Heart left ventricle (tissue), 16 donors: ENCODE data around the gene MYH15. TPM values are rescaled to one million over a fixed set of nuclear protein-coding genes. Genes with fewer than 3 reads are reported as not detected.

ENCODE experiments used
- ATAC-seq, 4 donors: fragments of 200-7000 bp; cut with Tn5 transposase; one replicate each; pipeline ENCODE4 v1.9.1; 2020 to 2022; ENCODE audit warnings: moderate library complexity in 4 of 4, mild to moderate bottlenecking in 3 of 4, moderate number of reproducible peaks in 1 of 4
- DNase-seq, 5 donors: peaks; one replicate each; pipeline ENCODE4 v3.0.0-alpha.2; 2020
- H3K27ac ChIP-seq, 12 donors: fragments of 200-600 bp; sonication (generic) in 4 of 12; one replicate each; pipeline versions ENCODE4 v1.5.0 to v1.8.0; 2016 to 2022; ENCODE audit warnings: mild to moderate bottlenecking in 2 of 12
- H3K27me3 ChIP-seq, 9 donors: fragments of 200-600 bp; sonication (generic) in 2 of 9; one replicate each; pipeline versions ENCODE4 v1.5.1 to v1.8.0; 2016 to 2022; ENCODE audit warnings: mild to moderate bottlenecking in 3 of 9
- H3K36me3 ChIP-seq, 9 donors: fragments of 200-600 bp; sonication (generic) in 2 of 9; one replicate each; pipeline versions ENCODE4 v1.5.0 to v1.8.0; 2018 to 2022; ENCODE audit warnings: mild to moderate bottlenecking in 2 of 9
- H3K4me1 ChIP-seq, 12 donors: fragments of 200-600 bp; sonication (generic) in 4 of 12; one replicate each; pipeline versions ENCODE4 v1.5.0 to v1.8.0; 2016 to 2022; ENCODE audit warnings: mild to moderate bottlenecking in 3 of 12
- H3K4me3 ChIP-seq, 12 donors: fragments of 200-600 bp; sonication (generic) in 4 of 12; one replicate each; pipeline versions ENCODE4 v1.5.0 to v1.8.0; 2017 to 2022; ENCODE audit warnings: mild to moderate bottlenecking in 9 of 12, moderate library complexity in 4 of 12
- H3K9me3 ChIP-seq, 12 donors: fragments of 200-600 bp; sonication (generic) in 4 of 12; one replicate each; pipeline versions ENCODE4 v1.5.0 to v1.8.0; 2016 to 2022; ENCODE audit warnings: mild to moderate bottlenecking in 1 of 12
- CTCF ChIP-seq, 12 donors: fragments of 200-600 bp; sonication (generic) in 4 of 12; IDR thresholded peaks; one replicate each; pipeline versions ENCODE4 v1.5.0 to v1.8.0; 2018 to 2022; ENCODE audit warnings: antibody characterized with exemption in 12 of 12, mild to moderate bottlenecking in 5 of 12
- POLR2A ChIP-seq, 2 donors: fragments of 450-650 bp; IDR thresholded peaks; one replicate each; pipeline ENCODE4 v1.6.1; 2017; ENCODE audit warnings: antibody characterized with exemption in 2 of 2, mild to moderate bottlenecking in 2 of 2, moderate library complexity in 2 of 2
- whole genome bisulfite sequencing, 4 donors: extraction: QIAGEN DNeasy Blood & Tissue Kit in 2 of 4; methylation state at CpG; one replicate each; pipeline versions ENCODE4 v1.1.5 to v1.1.7; 2013 to 2018; 5-methylcytosine and 5-hydroxymethylcytosine counted together
- intact Hi-C, 10 donors: fragments of 100-400 bp; cut with DNase I; formaldehyde crosslinking; loops; one replicate each; pipeline versions ENCODE4 v1.11.1 to v1.14.2; 2022
- polyA plus RNA-seq, 2 donors: library from polyadenylated mRNA; stranded (reverse); fragments of 200-250 nt; gene quantifications; one replicate each; pipeline ENCODE4 v1.2.3, GENCODE V29; 2013
- total RNA-seq, 9 donors: library from RNA; depleted of rRNA in 2 of 9; stranded (reverse); fragments of >200 nt in 2 of 9; fragmentation: NEBNext Ultra II Directional in 3 of 9; extraction: Animal tissue kit (Norgen Biotek cat#: 25700) in 3 of 9; gene quantifications; one replicate each; pipeline versions ENCODE4 v1.1.0 to v1.2.4, GENCODE V29; 2016 to 2023
- donor health status: ischemic (EF 13 %, LVEDD 7.1; RV severe dilation, severe dysfunction).
- donor health status: healthy with polysubstance abuse.
- donor health status: DM: no; HTN: yes; CAD: no.
- donor health status: DM: no; HTN: no; CAD: no.
- donor health status: ischemic (EF 25% LVEDD 6.9; RV normal size, moderate dysfunction).
- donor health status: ischemic (EF 25% LVEDD 5.7; RV mildly dilated, moderate dysfunction).
- donor health status: healthy.
- donor health status: DM: yes; HTN: yes; CAD: no.
- donor health status: ischemic (EF 35%, LVEDD 5.7; RV mildly dilated, moderate dysfunction).
- donor health status: nonischemic (EF 11% LVEDD 7.7; RV severe dilation, severe dysfunction).
- donor health status: DM: yes; HTN: yes; CAD: no.
- donor health status: PGD.
- donor health status: ischemic (EF 29% LVEDD 5.4; RV normal size, mild dysfunction).
- donor health status: nonischemic (EF 23%, LVEDD 6.1; RV moderate dilation, normal function).

Gene MYH15
- total and polyA plus RNA-seq, 11 donors = 0.08 to 1.2 (median 0.27) TPM

GRCh38 chr3:108462899-108463298 lies 47.5 kb downstream of the MYH15 start:
- WGBS, 4 donors = 71 to 87% (median 78%) methylated on average over 2 of the region's 2 CpGs
- H3K4me3 ChIP-seq = no peak overlapping the region
- TF ChIP-seq POLR2A (IDR thresholded peaks at IDR 0.05) (no peak), CTCF (IDR thresholded peaks at IDR 0.05) (no peak)
- no peak overlapping the region for H3K27ac ChIP-seq
- no peaks in the 10 kb centered on the region for H3K27me3 ChIP-seq
- no peaks in the 10 kb centered on the region for H3K4me1 ChIP-seq
- ATAC-seq (no peak), DNase-seq (no peak)
- H3K36me3 ChIP-seq = no peaks in the 10 kb centered on the region
- no peaks in the 10 kb centered on the region for H3K9me3 ChIP-seq
- intact Hi-C loops = no loop called here

- ATAC-seq = peak in 1 of 4 donors; percentile 28
- no peak for DNase-seq
- WGBS, 4 donors = 40 to 51% (median 44%) methylated on average over 5 of the region's 5 CpGs
- H3K4me1 ChIP-seq = no peaks in the 10 kb centered on the region
- no peak overlapping the region for H3K27ac ChIP-seq
- no peaks in the 10 kb centered on the region for H3K36me3 ChIP-seq
- intact Hi-C loops = no loop called here
- no peak overlapping the region for H3K4me3 ChIP-seq
- H3K27me3 ChIP-seq = no peaks in the 10 kb centered on the region
- TF ChIP-seq CTCF (IDR thresholded peaks at IDR 0.05) = no peak
- no peak for TF ChIP-seq POLR2A (IDR thresholded peaks at IDR 0.05)
- no peaks in the 10 kb centered on the region for H3K9me3 ChIP-seq
Measured at GRCh38 chr3:108461661-108462111, 48.7 kb downstream of the MYH15 start.

- Histone ChIP-seq H3K4me3 (no peak overlapping the region), H3K4me1 (no peaks in the 10 kb centered on the region), H3K36me3 (no peaks in the 10 kb centered on the region), H3K27me3 (no peaks in the 10 kb centered on the region), H3K27ac (no peak overlapping the region), H3K9me3 (no peaks in the 10 kb centered on the region)
- intact Hi-C loops = no loop called here
- ATAC-seq (no peak), DNase-seq (no peak)
- TF ChIP-seq POLR2A (IDR thresholded peaks at IDR 0.05) (no peak), CTCF (IDR thresholded peaks at IDR 0.05) (no peak)
Measured at GRCh38 chr3:108459225-108459624, 51.2 kb downstream of the MYH15 start.

- H3K9me3 ChIP-seq = no peaks in the 10 kb centered on the region
- H3K27me3 ChIP-seq = no peaks in the 10 kb centered on the region
- TF ChIP-seq CTCF (IDR thresholded peaks at IDR 0.05) = no peak
- no peak for TF ChIP-seq POLR2A (IDR thresholded peaks at IDR 0.05)
- no peaks in the 10 kb centered on the region for H3K4me1 ChIP-seq
- no peak overlapping the region for H3K27ac ChIP-seq
- intact Hi-C loops = no loop called here
- ATAC-seq (no peak), DNase-seq (no peak)
- H3K4me3 ChIP-seq = no peak overlapping the region
- no peaks in the 10 kb centered on the region for H3K36me3 ChIP-seq
- 69 to 79% (median 77%) methylated on average over 2 of the region's 2 CpGs for WGBS, 4 donors
Measured at GRCh38 chr3:108455212-108455705, 55.1 kb downstream of the MYH15 start.
